Fibroblast of lung (primary cell): ENCODE results near the gene RAP1GDS1. TPM values are rescaled to one million over a fixed set of nuclear protein-coding genes. Genes with fewer than 3 reads are reported as not detected.

Experiments
- DNase-seq, 2 donors: peaks; one replicate each; pipeline versions ENCODE4 v3.0.0 to v3.0.0-alpha.2; 2010; ENCODE audit warnings: low read depth in 2 of 2
- H2AFZ ChIP-seq: 2 replicates; pipeline ENCODE4 v1.5.1; 2012; ENCODE audit warnings: low read length, control low read depth, inconsistent platforms
- H3K27ac ChIP-seq: 2 replicates; pipeline ENCODE4 v1.5.1; 2011; ENCODE audit warnings: low read length, control low read depth; ENCODE audit not compliant: insufficient read depth
- H3K27me3 ChIP-seq: 2 replicates; pipeline ENCODE4 v1.5.1; 2011; ENCODE audit warnings: mild to moderate bottlenecking, low read length; ENCODE audit not compliant: control insufficient read depth, insufficient read depth
- H3K36me3 ChIP-seq: 2 replicates; pipeline ENCODE4 v1.5.1; 2011; ENCODE audit warnings: low read length; ENCODE audit not compliant: control insufficient read depth, insufficient read depth
- H3K4me1 ChIP-seq: 2 replicates; pipeline ENCODE4 v1.5.1; 2011; ENCODE audit warnings: low read length; ENCODE audit not compliant: control insufficient read depth, insufficient read depth; ENCODE audit errors: extremely low read depth
- H3K4me2 ChIP-seq: 2 replicates; pipeline ENCODE4 v1.5.1; 2011; ENCODE audit warnings: low read length, control low read depth; ENCODE audit not compliant: insufficient read depth; ENCODE audit errors: extremely low read depth
- H3K4me3 ChIP-seq, 4 experiments: fragments of 200-600 bp in 1 of 4; sonication (generic) in 1 of 4; replicated peaks in 1 of 4; 2 replicates each; pipeline ENCODE4 v1.5.1; 2011 to 2016; ENCODE audit warnings: low read length in 4 of 4, low read depth in 3 of 4, mild to moderate bottlenecking in 3 of 4, control low read depth in 2 of 4, inconsistent platforms in 1 of 4, mixed read lengths in 1 of 4; ENCODE audit not compliant: insufficient read depth in 1 of 4; ENCODE audit errors: control extremely low read depth in 1 of 4
- H3K79me2 ChIP-seq: 2 replicates; pipeline ENCODE4 v1.5.1; 2012; ENCODE audit warnings: mild to moderate bottlenecking, low read length, inconsistent platforms; ENCODE audit not compliant: control insufficient read depth, insufficient read depth
- H3K9ac ChIP-seq: 2 replicates; pipeline ENCODE4 v1.5.1; 2011; ENCODE audit warnings: mild to moderate bottlenecking, low read length, control low read depth; ENCODE audit not compliant: insufficient read depth
- H3K9me3 ChIP-seq: 2 replicates; pipeline ENCODE4 v1.5.1; 2012; ENCODE audit warnings: low read depth, low read length; ENCODE audit not compliant: control insufficient read depth, insufficient read depth
- H4K20me1 ChIP-seq: 2 replicates; pipeline ENCODE4 v1.5.1; 2011; ENCODE audit warnings: low read length; ENCODE audit not compliant: control insufficient read depth, insufficient read depth; ENCODE audit errors: extremely low read depth
- CTCF ChIP-seq, 2 donors: IDR thresholded peaks in 1 of 2; conservative IDR thresholded peaks in 1 of 2; 1 replicate in 1 of 2; 2 replicates in 1 of 2; pipeline ENCODE4 v1.5.1; 2011 to 2012; ENCODE audit warnings: low read length in 2 of 2, control low read depth in 1 of 2, inconsistent platforms in 1 of 2, low read depth in 1 of 2, mild to moderate bottlenecking in 1 of 2
- EZH2 ChIP-seq: IDR thresholded peaks from 2 replicates; pipeline ENCODE4 v1.5.1; 2012; ENCODE audit warnings: low read length, control low read depth, mild to moderate bottlenecking; ENCODE audit errors: missing control alignments
- polyA plus RNA-seq, 2 donors: library from polyadenylated mRNA; depleted of rRNA in 1 of 2; stranded (reverse) in 1 of 2; unstranded in 1 of 2; fragments of >200 nt; gene quantifications; 2 replicates each; pipeline ENCODE4 v1.2.1, GENCODE V29; 2011 to 2012; ENCODE audit warnings: missing spikeins in 1 of 2
- total RNA-seq: library from RNA; depleted of rRNA; stranded (reverse); fragments of >200 nt; gene quantifications from 2 replicates; pipeline ENCODE4 v1.2.1, GENCODE V29; 2014

The RAP1GDS1 gene
- total and polyA plus RNA-seq, 2 donors (not counting 1 experiment from before 2014, with no cell fraction given), result 68.3 to 103 TPM

- Histone ChIP-seq H3K9me3 (no peaks in the 10 kb centered on the region), H4K20me1 (no peaks in the 10 kb centered on the region), H3K27ac (no peak overlapping the region), H3K36me3 (peaks cover 3% of the 10 kb centered on the region), H3K4me3 (no peak overlapping the region), H3K4me1 (peaks cover 11% of the 10 kb centered on the region), H2AFZ (no peak overlapping the region), H3K4me2 (no peak overlapping the region), H3K79me2 (peaks cover 18% of the 10 kb centered on the region), H3K9ac (no peak overlapping the region), H3K27me3 (no peaks in the 10 kb centered on the region)
- DNase-seq, result no peak
- TF ChIP-seq CTCF (conservative IDR thresholded peaks at IDR 0.05 in 1 of 2, IDR thresholded peaks at IDR 0.05 in 1 of 2; ENCODE audit: low read depth in 1 of 2, low read length in 2 of 2), result no peak
- TF ChIP-seq EZH2, result no peak
Observed at GRCh38 chr4:98490251-98490650, 229.1 kb downstream of the RAP1GDS1 start.

GRCh38 chr4:98491899-98492559, 230.8 kb downstream of the RAP1GDS1 start:
- TF ChIP-seq CTCF (conservative IDR thresholded peaks at IDR 0.05 in 1 of 2, IDR thresholded peaks at IDR 0.05 in 1 of 2; ENCODE audit: low read depth in 1 of 2, low read length in 2 of 2) (no peak), EZH2 (no peak)
- H3K4me2 ChIP-seq, result no peak overlapping the region
- no peak overlapping the region for H3K9ac ChIP-seq
- H3K4me3 ChIP-seq, result no peak overlapping the region
- no peaks in the 10 kb centered on the region for H3K9me3 ChIP-seq
- H3K27ac ChIP-seq, result peak overlapping the region; percentile 53
- H4K20me1 ChIP-seq, result no peaks in the 10 kb centered on the region
- H3K79me2 ChIP-seq, result peaks cover 18% of the 10 kb centered on the region
- peaks cover 11% of the 10 kb centered on the region for H3K4me1 ChIP-seq
- DNase-seq, result peak in 1 of 2 donors; percentile 95
- H2AFZ ChIP-seq, result no peak overlapping the region
- no peaks in the 10 kb centered on the region for H3K27me3 ChIP-seq
- H3K36me3 ChIP-seq, result peaks cover 3% of the 10 kb centered on the region

- H3K27ac ChIP-seq, result no peak overlapping the region
- H3K79me2 ChIP-seq, result peaks cover 16% of the 10 kb centered on the region
- H3K9me3 ChIP-seq, result no peaks in the 10 kb centered on the region
- no peak for DNase-seq
- H3K36me3 ChIP-seq, result peaks cover 3% of the 10 kb centered on the region
- no peaks in the 10 kb centered on the region for H3K27me3 ChIP-seq
- no peak overlapping the region for H3K4me3 ChIP-seq
- TF ChIP-seq CTCF (conservative IDR thresholded peaks at IDR 0.05 in 1 of 2, IDR thresholded peaks at IDR 0.05 in 1 of 2; ENCODE audit: low read depth in 1 of 2, low read length in 2 of 2), result no peak
- TF ChIP-seq EZH2, result no peak
- no peak overlapping the region for H3K9ac ChIP-seq
- H3K4me1 ChIP-seq, result peaks cover 11% of the 10 kb centered on the region
- H2AFZ ChIP-seq, result no peak overlapping the region
- H3K4me2 ChIP-seq, result no peak overlapping the region
- H4K20me1 ChIP-seq, result no peaks in the 10 kb centered on the region
Observed at GRCh38 chr4:98493296-98493695, 232.1 kb downstream of the RAP1GDS1 start.

Other genes starting within 250 kb of the RAP1GDS1 start
- under 0.01 and 0.17 TPM in 2 replicates for gene STPG2, start 117.9 kb upstream of the RAP1GDS1 start, total RNA-seq
- gene STPG2, start 117.9 kb upstream of the RAP1GDS1 start, polyA plus RNA-seq, result not detected in 2 replicates